Adrenal gland (tissue), 12 donors: ENCODE measurements around the gene ISLR. TPM values are rescaled to one million over a fixed set of nuclear protein-coding genes. Genes with fewer than 3 reads are reported as not detected.
A peak's percentile ranks its signal among the peaks of the same experiment; 100 is the strongest.

Experiments
- DNase-seq, 7 donors: peaks; one replicate each; pipeline ENCODE4 v3.0.0-alpha.2; 2019 to 2020
- H3K27ac ChIP-seq, 5 donors: fragments of 200-600 bp; sonication (generic) in 4 of 5; 1 replicate in 3 of 5; 2 replicates in 2 of 5; pipeline versions ENCODE4 v1.5.1 to v1.8.0; 2016 to 2020; ENCODE audit warnings: mild to moderate bottlenecking in 1 of 5
- H3K27me3 ChIP-seq: fragments of 200-600 bp; 2 replicates; pipeline ENCODE4 v1.8.0; 2021
- H3K36me3 ChIP-seq, 2 donors: fragments of 200-600 bp; replicated peaks in 1 of 2; 1 replicate in 1 of 2; 2 replicates in 1 of 2; pipeline versions ENCODE4 v1.5.1 to v1.8.0; 2018 to 2022
- H3K4me1 ChIP-seq, 2 donors: fragments of 200-600 bp; replicated peaks in 1 of 2; 1 replicate in 1 of 2; 2 replicates in 1 of 2; pipeline versions ENCODE4 v1.5.1 to v1.8.0; 2018 to 2021
- H3K4me3 ChIP-seq, 4 donors: fragments of 200-600 bp; sonication (generic) in 3 of 4; one replicate each; pipeline ENCODE4 v1.5.1; 2016 to 2018
- H3K9me3 ChIP-seq, 3 donors: fragments of 200-600 bp; sonication (generic) in 1 of 3; replicated peaks in 1 of 3; 1 replicate in 2 of 3; 2 replicates in 1 of 3; pipeline versions ENCODE4 v1.5.1 to v1.8.0; 2016 to 2021
- POLR2A ChIP-seq, 2 donors: fragments of 450-650 bp; IDR thresholded peaks; one replicate each; pipeline ENCODE4 v1.6.1; 2017; ENCODE audit warnings: antibody characterized with exemption in 2 of 2, mild to moderate bottlenecking in 2 of 2, moderate library complexity in 1 of 2
- WGBS, 4 donors: extraction: QIAGEN DNeasy Blood & Tissue Kit in 2 of 4; methylation state at CpG; one replicate each; pipeline versions ENCODE4 v1.1.5 to v1.1.7; 2013 to 2017; 5-methylcytosine and 5-hydroxymethylcytosine counted together
- intact Hi-C, 2 donors: fragments of 100-400 bp; cut with DNase I; formaldehyde crosslinking; loops; one replicate each; pipeline versions ENCODE4 v1.14.1 to v1.15.0; 2022 to 2023
- polyA plus RNA-seq, 3 donors: library from polyadenylated mRNA; stranded (reverse); fragments of 200-250 nt in 2 of 3; fragments of 350-450 nt in 1 of 3; fragmentation: Illumina TruSeq in 1 of 3; extraction: RNeasy Lipid Tissue Mini Kit (QIAGEN cat#74804) in 1 of 3; gene quantifications; one replicate each; pipeline ENCODE4 v1.2.3, GENCODE V29; 2013 to 2014
- total RNA-seq, 9 donors: library from RNA; depleted of rRNA in 4 of 9; stranded (reverse); fragments of >200 nt in 4 of 9; fragments of 120-200 nt in 1 of 9; fragmentation: NEBNext Ultra II Directional in 1 of 9; extraction: Animal tissue kit (Norgen Biotek cat#: 25700) in 1 of 9; gene quantifications; one replicate each; pipeline versions ENCODE4 v1.1.0 to v1.2.4, GENCODE V29; 2013 to 2023
- TF ChIP-seq, protein P1 (sequence below), 6 experiments: fragments of 450-650 bp in 4 of 6; fragments of 200-600 bp in 2 of 6; sonication (generic) in 1 of 6; IDR thresholded peaks; 1 replicate in 5 of 6; 2 replicates in 1 of 6; pipeline versions ENCODE4 v1.5.1 to v1.8.0; 2016 to 2021; ENCODE audit warnings: antibody characterized with exemption in 6 of 6, mild to moderate bottlenecking in 2 of 6, moderate library complexity in 1 of 6
- donor health status: healthy with polysubstance abuse.
- donor health status: Bipolar disorder and iron deficiency.
- donor health status: DM: yes; HTN: yes; CAD: no.
- donor health status: DM: no; HTN: no; CAD: no.
- donor health status: DM: no; HTN: no; CAD: no.
- donor health status: DM: yes; HTN: yes; CAD: no.

ISLR gene
- total and polyA plus RNA-seq, 12 donors = 6.1 to 63.4 (median 22.9) TPM

DNA sequence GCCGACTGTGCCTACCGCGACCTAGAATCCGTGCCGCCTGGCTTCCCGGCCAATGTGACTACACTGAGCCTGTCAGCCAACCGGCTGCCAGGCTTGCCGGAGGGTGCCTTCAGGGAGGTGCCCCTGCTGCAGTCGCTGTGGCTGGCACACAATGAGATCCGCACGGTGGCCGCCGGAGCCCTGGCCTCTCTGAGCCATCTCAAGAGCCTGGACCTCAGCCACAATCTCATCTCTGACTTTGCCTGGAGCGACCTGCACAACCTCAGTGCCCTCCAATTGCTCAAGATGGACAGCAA is 1.4 kb downstream of the ISLR start:
- peak in 3 of 7 donors; percentile 13 to 44 (median 15) for DNase-seq
- Histone ChIP-seq H3K4me1 (peaks cover 14 to 22% of the 10 kb centered on the region in 2 donors), H3K4me3 (peak overlapping the region in 1 of 4 donors; percentile 38), H3K27ac (peak overlapping the region in 1 of 5 donors; percentile 77), H3K27me3 (no peaks in the 10 kb centered on the region), H3K9me3 (no peaks in the 10 kb centered on the region), H3K36me3 (no peaks in the 10 kb centered on the region)
- intact Hi-C loops = no loop called here
- TF ChIP-seq POLR2A (IDR thresholded peaks at IDR 0.05) = no peak
- TF ChIP-seq, protein P1, sequence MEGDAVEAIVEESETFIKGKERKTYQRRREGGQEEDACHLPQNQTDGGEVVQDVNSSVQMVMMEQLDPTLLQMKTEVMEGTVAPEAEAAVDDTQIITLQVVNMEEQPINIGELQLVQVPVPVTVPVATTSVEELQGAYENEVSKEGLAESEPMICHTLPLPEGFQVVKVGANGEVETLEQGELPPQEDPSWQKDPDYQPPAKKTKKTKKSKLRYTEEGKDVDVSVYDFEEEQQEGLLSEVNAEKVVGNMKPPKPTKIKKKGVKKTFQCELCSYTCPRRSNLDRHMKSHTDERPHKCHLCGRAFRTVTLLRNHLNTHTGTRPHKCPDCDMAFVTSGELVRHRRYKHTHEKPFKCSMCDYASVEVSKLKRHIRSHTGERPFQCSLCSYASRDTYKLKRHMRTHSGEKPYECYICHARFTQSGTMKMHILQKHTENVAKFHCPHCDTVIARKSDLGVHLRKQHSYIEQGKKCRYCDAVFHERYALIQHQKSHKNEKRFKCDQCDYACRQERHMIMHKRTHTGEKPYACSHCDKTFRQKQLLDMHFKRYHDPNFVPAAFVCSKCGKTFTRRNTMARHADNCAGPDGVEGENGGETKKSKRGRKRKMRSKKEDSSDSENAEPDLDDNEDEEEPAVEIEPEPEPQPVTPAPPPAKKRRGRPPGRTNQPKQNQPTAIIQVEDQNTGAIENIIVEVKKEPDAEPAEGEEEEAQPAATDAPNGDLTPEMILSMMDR (IDR thresholded peaks at IDR 0.05) = no peak
- WGBS, 4 donors = 81 to 100% (median 86%) methylated on average over 4 to 14 of the region's 14 CpGs

DNA sequence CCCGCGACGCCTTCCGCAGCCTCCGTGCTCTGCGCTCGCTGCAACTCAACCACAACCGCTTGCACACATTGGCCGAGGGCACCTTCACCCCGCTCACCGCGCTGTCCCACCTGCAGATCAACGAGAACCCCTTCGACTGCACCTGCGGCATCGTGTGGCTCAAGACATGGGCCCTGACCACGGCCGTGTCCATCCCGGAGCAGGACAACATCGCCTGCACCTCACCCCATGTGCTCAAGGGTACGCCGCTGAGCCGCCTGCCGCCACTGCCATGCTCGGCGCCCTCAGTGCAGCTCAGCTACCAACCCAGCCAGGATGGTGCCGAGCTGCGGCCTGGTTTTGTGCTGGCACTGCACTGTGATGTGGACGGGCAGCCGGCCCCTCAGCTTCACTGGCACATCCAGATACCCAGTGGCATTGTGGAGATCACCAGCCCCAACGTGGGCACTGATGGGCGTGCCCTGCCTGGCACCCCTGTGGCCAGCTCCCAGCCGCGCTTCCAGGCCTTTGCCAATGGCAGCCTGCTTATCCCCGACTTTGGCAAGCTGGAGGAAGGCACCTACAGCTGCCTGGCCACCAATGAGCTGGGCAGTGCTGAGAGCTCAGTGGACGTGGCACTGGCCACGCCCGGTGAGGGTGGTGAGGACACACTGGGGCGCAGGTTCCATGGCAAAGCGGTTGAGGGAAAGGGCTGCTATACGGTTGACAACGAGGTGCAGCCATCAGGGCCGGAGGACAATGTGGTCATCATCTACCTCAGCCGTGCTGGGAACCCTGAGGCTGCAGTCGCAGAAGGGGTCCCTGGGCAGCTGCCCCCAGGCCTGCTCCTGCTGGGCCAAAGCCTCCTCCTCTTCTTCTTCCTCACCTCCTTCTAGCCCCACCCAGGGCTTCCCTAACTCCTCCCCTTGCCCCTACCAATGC is 2.0 kb downstream of the ISLR start:
- no peaks in the 10 kb centered on the region for H3K27me3 ChIP-seq
- peaks cover 15 to 29% of the 10 kb centered on the region in 2 donors for H3K4me1 ChIP-seq
- H3K4me3 ChIP-seq = no peak overlapping the region
- no peaks in the 10 kb centered on the region for H3K9me3 ChIP-seq
- intact Hi-C loops = no loop called here
- WGBS, 4 donors = 86 to 96% (median 91%) methylated on average over 26 to 45 of the region's 45 CpGs
- peak in 3 of 7 donors; percentile 10 to 46 (median 13) for DNase-seq
- H3K27ac ChIP-seq = no peak overlapping the region
- H3K36me3 ChIP-seq = no peaks in the 10 kb centered on the region
- TF ChIP-seq, protein P1 (IDR thresholded peaks at IDR 0.05) = no peak
- TF ChIP-seq POLR2A (IDR thresholded peaks at IDR 0.05) = no peak

DNA sequence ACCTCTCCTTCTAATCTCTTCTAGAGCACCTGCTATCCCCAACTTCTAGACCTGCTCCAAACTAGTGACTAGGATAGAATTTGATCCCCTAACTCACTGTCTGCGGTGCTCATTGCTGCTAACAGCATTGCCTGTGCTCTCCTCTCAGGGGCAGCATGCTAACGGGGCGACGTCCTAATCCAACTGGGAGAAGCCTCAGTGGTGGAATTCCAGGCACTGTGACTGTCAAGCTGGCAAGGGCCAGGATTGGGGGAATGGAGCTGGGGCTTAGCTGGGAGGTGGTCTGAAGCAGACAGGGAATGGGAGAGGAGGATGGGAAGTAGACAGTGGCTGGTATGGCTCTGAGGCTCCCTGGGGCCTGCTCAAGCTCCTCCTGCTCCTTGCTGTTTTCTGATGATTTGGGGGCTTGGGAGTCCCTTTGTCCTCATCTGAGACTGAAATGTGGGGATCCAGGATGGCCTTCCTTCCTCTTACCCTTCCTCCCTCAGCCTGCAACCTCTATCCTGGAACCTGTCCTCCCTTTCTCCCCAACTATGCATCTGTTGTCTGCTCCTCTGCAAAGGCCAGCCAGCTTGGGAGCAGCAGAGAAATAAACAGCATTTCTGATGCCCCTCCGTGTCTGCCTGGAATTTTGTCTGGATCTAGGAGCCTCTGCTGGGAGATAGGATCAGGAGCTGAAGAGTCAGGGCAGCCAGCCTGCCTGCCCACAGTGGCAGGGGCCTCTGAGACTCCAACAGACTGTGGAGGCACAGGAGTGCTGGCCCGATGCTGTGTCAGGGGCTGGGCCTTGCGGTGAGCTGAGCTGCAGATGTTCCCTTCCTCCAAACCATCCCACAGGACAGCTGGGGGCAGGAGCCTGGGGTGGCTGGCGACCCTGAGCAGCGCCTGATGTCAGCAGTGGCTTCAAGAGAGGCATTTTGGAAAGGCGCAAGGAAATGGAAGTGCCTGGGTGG is 3.0 kb downstream of the ISLR start:
- no peak for TF ChIP-seq POLR2A (IDR thresholded peaks at IDR 0.05)
- TF ChIP-seq, protein P1 (IDR thresholded peaks at IDR 0.05) = no peak
- Histone ChIP-seq H3K27ac (no peak overlapping the region), H3K36me3 (no peaks in the 10 kb centered on the region), H3K4me3 (no peak overlapping the region), H3K4me1 (peaks cover 15 to 30% of the 10 kb centered on the region in 2 donors), H3K27me3 (no peaks in the 10 kb centered on the region), H3K9me3 (no peaks in the 10 kb centered on the region)
- intact Hi-C loops = no loop called here
- DNase-seq = peak in 3 of 7 donors; percentile 6 to 39 (median 10)
- 79 to 87% (median 83%) methylated on average over 9 to 10 of the region's 10 CpGs for WGBS, 4 donors
